C4-2B (cell line): ENCODE results near the gene TUBG2.

Source experiments
- ZFX ChIP-seq: fragments of 450-650 bp; IDR thresholded peaks from 2 replicates; pipeline ENCODE4 v1.6.1; 2017
- TF ChIP-seq, protein P1 (sequence below): fragments of 450-650 bp; conservative IDR thresholded peaks from 2 replicates; pipeline ENCODE4 v1.5.1; 2017; ENCODE audit warnings: mild to moderate bottlenecking

DNA sequence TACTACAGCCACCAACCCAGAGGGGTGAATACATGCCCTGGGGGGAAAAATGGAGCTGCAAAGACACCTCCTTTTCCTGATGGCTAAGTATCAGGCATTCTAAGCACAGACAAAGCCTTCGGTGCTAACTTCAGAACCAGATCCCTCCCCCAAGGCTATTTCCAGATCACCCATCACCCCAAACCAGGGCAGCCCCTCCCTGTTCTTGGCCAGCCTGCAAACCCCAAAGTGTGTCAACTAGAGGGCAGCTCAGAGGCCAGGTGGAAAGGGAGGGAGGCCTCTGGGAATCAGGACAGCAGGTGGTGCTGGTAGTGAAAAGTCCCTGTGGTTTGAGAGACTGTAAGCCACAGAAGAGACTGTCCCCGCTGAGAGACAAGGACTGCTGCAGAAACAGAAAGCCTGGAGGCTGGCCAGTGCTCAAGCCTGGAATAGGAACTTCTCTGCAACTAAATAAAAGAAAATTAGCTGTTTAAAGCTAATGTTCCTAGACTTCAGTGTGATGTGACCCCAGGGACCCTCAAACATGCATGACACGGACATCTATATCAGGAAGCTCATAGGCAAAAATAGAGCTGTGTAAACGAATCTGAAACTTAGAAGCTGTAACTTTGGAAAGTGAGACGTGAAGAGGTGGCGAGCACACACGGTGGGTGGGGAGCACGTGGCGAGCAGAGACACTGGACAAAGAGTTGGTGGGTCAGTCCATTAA lies 40.5 kb upstream of the TUBG2 start:
- TF ChIP-seq, protein P1, sequence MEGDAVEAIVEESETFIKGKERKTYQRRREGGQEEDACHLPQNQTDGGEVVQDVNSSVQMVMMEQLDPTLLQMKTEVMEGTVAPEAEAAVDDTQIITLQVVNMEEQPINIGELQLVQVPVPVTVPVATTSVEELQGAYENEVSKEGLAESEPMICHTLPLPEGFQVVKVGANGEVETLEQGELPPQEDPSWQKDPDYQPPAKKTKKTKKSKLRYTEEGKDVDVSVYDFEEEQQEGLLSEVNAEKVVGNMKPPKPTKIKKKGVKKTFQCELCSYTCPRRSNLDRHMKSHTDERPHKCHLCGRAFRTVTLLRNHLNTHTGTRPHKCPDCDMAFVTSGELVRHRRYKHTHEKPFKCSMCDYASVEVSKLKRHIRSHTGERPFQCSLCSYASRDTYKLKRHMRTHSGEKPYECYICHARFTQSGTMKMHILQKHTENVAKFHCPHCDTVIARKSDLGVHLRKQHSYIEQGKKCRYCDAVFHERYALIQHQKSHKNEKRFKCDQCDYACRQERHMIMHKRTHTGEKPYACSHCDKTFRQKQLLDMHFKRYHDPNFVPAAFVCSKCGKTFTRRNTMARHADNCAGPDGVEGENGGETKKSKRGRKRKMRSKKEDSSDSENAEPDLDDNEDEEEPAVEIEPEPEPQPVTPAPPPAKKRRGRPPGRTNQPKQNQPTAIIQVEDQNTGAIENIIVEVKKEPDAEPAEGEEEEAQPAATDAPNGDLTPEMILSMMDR, result no peak
- TF ChIP-seq ZFX, result no peak
